Endothelial cell of umbilical vein (primary cell): ENCODE measurements around the gene CNTNAP1. TPM values are rescaled to one million over a fixed set of nuclear protein-coding genes. Genes with fewer than 3 reads are reported as not detected.

Experiments
- BruUV-seq: library from RNA; stranded (reverse); fragments of 400-500 nt; replicated peaks from 2 replicates; lab custom pipeline; 2021; lab: Mats Ljungman, UMichigan
- CTCF ChIA-PET: fragments of 300-600, 350-600 bp; sonication (Branson Sonifier 250); formaldehyde crosslinking; loops from one replicate; lab custom pipeline; 2021; ENCODE audit warnings: antibody characterized with exemption, inconsistent platforms; lab: Charles Lee
- POLR2A ChIA-PET: fragments of 300-600, 350-600 bp; sonication (Branson Sonifier 250); formaldehyde crosslinking; loops from one replicate; lab custom pipeline; 2021; ENCODE audit warnings: antibody characterized with exemption, inconsistent platforms; lab: Charles Lee
- DNase-seq: peaks from one replicate; pipeline ENCODE4 v3.0.0-alpha.2; 2011; ENCODE audit warnings: low read depth, low spot score
- FAIRE-seq: peaks from 2 replicates; lab custom pipeline; 2011; peaks lifted over from hg19 to GRCh38; lab: Jason Lieb, UNC
- H2AFZ ChIP-seq: 2 replicates; pipeline ENCODE4 v1.6.0; 2012; ENCODE audit warnings: low read depth, low read length, control low read depth, inconsistent platforms
- H3K27ac ChIP-seq: 2 replicates; pipeline ENCODE4 v1.5.1; 2011; ENCODE audit warnings: low read depth, mild to moderate bottlenecking, control low read depth, low read length, moderate library complexity; ENCODE audit not compliant: insufficient read depth
- H3K27me3 ChIP-seq, 2 experiments: 2 replicates each; pipeline versions ENCODE4 v1.6.0 to v1.6.1; 2011; ENCODE audit warnings: low read length in 2 of 2, mixed read lengths in 1 of 2; ENCODE audit not compliant: control insufficient read depth in 2 of 2, insufficient read depth in 2 of 2
- H3K36me3 ChIP-seq, 2 experiments: 2 replicates in 1 of 2; 3 replicates in 1 of 2; pipeline ENCODE4 v1.5.1; 2011; ENCODE audit warnings: low read length in 2 of 2, mild to moderate bottlenecking in 1 of 2, moderate library complexity in 1 of 2; ENCODE audit not compliant: control insufficient read depth in 2 of 2, insufficient read depth in 2 of 2; ENCODE audit errors: extremely low read depth in 1 of 2
- H3K4me1 ChIP-seq: 3 replicates; pipeline ENCODE4 v1.5.1; 2011; ENCODE audit warnings: mild to moderate bottlenecking, low read length; ENCODE audit not compliant: control insufficient read depth, insufficient read depth; ENCODE audit errors: extremely low read depth
- H3K4me2 ChIP-seq: 2 replicates; pipeline ENCODE4 v1.6.1; 2011; ENCODE audit warnings: low read length, control low read depth, mixed read lengths; ENCODE audit not compliant: insufficient read depth
- H3K4me3 ChIP-seq, 3 experiments: fragments of 200-600 bp in 1 of 3; sonication (generic), shearing (Covaris generic) in 1 of 3; replicated peaks in 1 of 3; 2 replicates each; pipeline ENCODE4 v1.5.1; 2011 to 2016; ENCODE audit warnings: control low read depth in 3 of 3, low read length in 3 of 3, mild to moderate bottlenecking in 2 of 3, inconsistent platforms in 1 of 3, low read depth in 1 of 3, moderate library complexity in 1 of 3; ENCODE audit not compliant: insufficient read depth in 1 of 3
- H3K79me2 ChIP-seq: 2 replicates; pipeline ENCODE4 v1.6.0; 2012; ENCODE audit warnings: low read length, inconsistent platforms; ENCODE audit not compliant: control insufficient read depth, insufficient read depth
- H3K9ac ChIP-seq: replicated peaks from 2 replicates; pipeline ENCODE3; 2011; ENCODE audit warnings: low read length, control low read depth; ENCODE audit not compliant: insufficient read depth; ENCODE audit errors: extremely low read depth
- H3K9me1 ChIP-seq: replicated peaks from 3 replicates; pipeline ENCODE4 v1.6.0; 2011; ENCODE audit warnings: mild to moderate bottlenecking, low read length; ENCODE audit not compliant: control insufficient read depth, insufficient read depth; ENCODE audit errors: extremely low read depth
- H3K9me3 ChIP-seq: replicated peaks from 2 replicates; pipeline ENCODE4 v1.5.1; 2012; ENCODE audit warnings: low read length, inconsistent platforms; ENCODE audit not compliant: control insufficient read depth, insufficient read depth
- H4K20me1 ChIP-seq: replicated peaks from 2 replicates; pipeline ENCODE3; 2011; ENCODE audit warnings: mild to moderate bottlenecking, low read length; ENCODE audit not compliant: control insufficient read depth, insufficient read depth; ENCODE audit errors: extremely low read depth
- CTCF ChIP-seq, 2 donors: IDR thresholded peaks; 1 replicate in 1 of 2; 2 replicates in 1 of 2; pipeline ENCODE4 v1.5.1; 2011; ENCODE audit warnings: low read length in 2 of 2, mild to moderate bottlenecking in 2 of 2, moderate library complexity in 2 of 2, control low read depth in 1 of 2, inconsistent platforms in 1 of 2, low read depth in 1 of 2; ENCODE audit not compliant: insufficient read depth in 1 of 2; ENCODE audit errors: extremely low read depth in 1 of 2
- EZH2 ChIP-seq: IDR thresholded peaks from 2 replicates; pipeline ENCODE4 v1.6.1; 2012; ENCODE audit warnings: borderline replicate concordance, low read depth, mild to moderate bottlenecking, moderate library complexity, low read length, inconsistent platforms; ENCODE audit not compliant: severe bottlenecking
- FOS ChIP-seq: IDR thresholded peaks from 2 replicates; pipeline ENCODE4 v1.6.1; 2011; ENCODE audit warnings: mild to moderate bottlenecking, low read length, moderate library complexity, borderline replicate concordance; ENCODE audit not compliant: insufficient read depth
- GATA2 ChIP-seq: IDR thresholded peaks from 2 replicates; pipeline ENCODE4 v1.7.0; 2011; ENCODE audit warnings: low read depth, mild to moderate bottlenecking, moderate library complexity, mixed read lengths, low read length; ENCODE audit not compliant: insufficient read length, insufficient read depth
- JUN ChIP-seq: IDR thresholded peaks from 2 replicates; pipeline ENCODE4 v1.6.1; 2011; ENCODE audit warnings: borderline replicate concordance, low read depth; ENCODE audit not compliant: insufficient read length, insufficient read depth
- MAX ChIP-seq: IDR thresholded peaks from 2 replicates; pipeline ENCODE4 v1.6.1; 2011; ENCODE audit not compliant: insufficient read depth, insufficient read length
- MYC ChIP-seq: IDR thresholded peaks from one replicate; pipeline ENCODE4 v1.6.1; 2011; ENCODE audit warnings: mild to moderate bottlenecking, low read depth, low read length
- POLR2A ChIP-seq: IDR thresholded peaks from 2 replicates; pipeline ENCODE4 v1.6.1; 2012; ENCODE audit warnings: low read depth, mild to moderate bottlenecking, control low read depth, low read length
- POLR2AphosphoS5 ChIP-seq: IDR thresholded peaks from 2 replicates; pipeline ENCODE4 v1.6.1; 2012; ENCODE audit warnings: low read depth, mild to moderate bottlenecking, control low read depth, low read length, moderate library complexity; ENCODE audit not compliant: insufficient read depth
- dilution Hi-C: fragments of 300-500 bp; cut with MboI; formaldehyde crosslinking; loops from one replicate; pipeline ENCODE4 v1.15.0; 2019; ENCODE audit warnings: low sequenced_read_pairs; ENCODE audit not compliant: extremely low pct_ligation_motif_present
- intact Hi-C: fragments of 100-400 bp; cut with micrococcal nuclease; formaldehyde crosslinking; loops from one replicate; pipeline ENCODE4 v1.10.0; 2022
- polyA plus RNA-seq, 4 experiments: library from polyadenylated mRNA; depleted of rRNA in 3 of 4; stranded (reverse) in 3 of 4; unstranded in 1 of 4; fragments of >200 nt; gene quantifications; 2 replicates each; pipeline versions ENCODE4 v1.2.1 to v1.2.3, GENCODE V29; 2011 to 2012; ENCODE audit warnings: missing spikeins in 1 of 4
- total RNA-seq: library from RNA; stranded (reverse); gene quantifications from 2 replicates; pipeline ENCODE4 v1.2.3, GENCODE V29; 2021

The CNTNAP1 gene
- total and polyA plus RNA-seq, 2 donors (not counting 3 experiments of a cell fraction or from before 2014, with no cell fraction given): 26.3 to 44.8 TPM

GRCh38 chr17:42651392-42651791, 30.9 kb upstream of the CNTNAP1 start:
- Histone ChIP-seq H3K27ac (no peak overlapping the region), H3K27me3 (peaks cover under 1 to 6% of the 10 kb centered on the region in 2 experiments), H3K4me1 (peaks cover 4% of the 10 kb centered on the region), H3K9me1 (no peaks in the 10 kb centered on the region), H3K36me3 (no peaks in the 10 kb centered on the region), H3K4me2 (no peak overlapping the region), H3K9me3 (no peaks in the 10 kb centered on the region), H3K9ac (no peak overlapping the region), H2AFZ (no peak overlapping the region), H3K4me3 (no peak overlapping the region), H4K20me1 (no peaks in the 10 kb centered on the region), H3K79me2 (no peaks in the 10 kb centered on the region)
- POLR2A ChIA-PET: no interaction called here
- no TSS peak for BruUV-seq
- no peak for TF ChIP-seq POLR2A
- TF ChIP-seq JUN: no peak
- no peak for TF ChIP-seq MYC
- TF ChIP-seq MAX: no peak
- no peak for TF ChIP-seq EZH2
- TF ChIP-seq GATA2: no peak
- TF ChIP-seq POLR2AphosphoS5: no peak
- no peak for TF ChIP-seq CTCF (IDR thresholded peaks at IDR 0.05; ENCODE audit: extremely low read depth in 1 of 2, insufficient read depth in 1 of 2, low read depth in 1 of 2, low read length in 2 of 2)
- TF ChIP-seq FOS: no peak
- no peak for DNase-seq
- CTCF ChIA-PET: no interaction called here
- intact Hi-C loops: no loop called here
- no peak for FAIRE-seq
- dilution Hi-C loops: no loop called here
